Measurements from ENCODE around the gene NAT10.
"Not testable (repeated sequence)": the region's sequence is repeated elsewhere in the genome, so short reads cannot be mapped to it uniquely, and the experiment has no call there.

The NAT10 gene

GRCh38 chr11:34178209-34178821, 72.9 kb downstream of the NAT10 start:
- no peak for TF ChIP-seq CTCF (IDR thresholded peaks at IDR 0.05; ENCODE audit: low read depth, low read length)
- no peak for DNase-seq (ENCODE audit: extremely low read depth, low read depth)

GRCh38 chr11:34179026-34179675, 73.7 kb downstream of the NAT10 start:
- TF ChIP-seq CTCF (IDR thresholded peaks at IDR 0.05; ENCODE audit: low read depth, low read length): no peak
- no peak for DNase-seq (ENCODE audit: extremely low read depth, low read depth)

GRCh38 chr11:34180040-34180813, 74.8 kb downstream of the NAT10 start:
- no peak for DNase-seq (ENCODE audit: extremely low read depth, low read depth)
- TF ChIP-seq CTCF (IDR thresholded peaks at IDR 0.05; ENCODE audit: low read depth, low read length): no peak

- DNase-seq (ENCODE audit: extremely low read depth, low read depth): not testable (repeated sequence)
Measured at GRCh38 chr11:34180814-34181165, 75.4 kb downstream of the NAT10 start.

GRCh38 chr11:34181251-34181650, 75.8 kb downstream of the NAT10 start:
- TF ChIP-seq CTCF (IDR thresholded peaks at IDR 0.05; ENCODE audit: low read depth, low read length): no peak
- DNase-seq (ENCODE audit: extremely low read depth, low read depth): no peak

- TF ChIP-seq CTCF (IDR thresholded peaks at IDR 0.05; ENCODE audit: low read depth, low read length): no peak
- no peak for DNase-seq (ENCODE audit: extremely low read depth, low read depth)
Measured at GRCh38 chr11:34181856-34182405, 76.5 kb downstream of the NAT10 start.

- no peak for TF ChIP-seq CTCF (IDR thresholded peaks at IDR 0.05; ENCODE audit: low read depth, low read length)
Measured at GRCh38 chr11:34182425-34182824, 77.0 kb downstream of the NAT10 start.

More at GRCh38 chr11:34182425-34182824, 77.0 kb downstream of the NAT10 start:
- no peak for DNase-seq (ENCODE audit: extremely low read depth, low read depth)

All from AG09319 (cell line).